GM19035 (cell line): Measurements from ENCODE around the gene SLC26A11.
"Not testable (repeated sequence)": the region's sequence is repeated elsewhere in the genome, so short reads cannot be mapped to it uniquely, and the experiment has no call there.

ENCODE experiments used
- ATAC-seq: cut with Tn5 transposase; IDR thresholded peaks from one replicate; pipeline ENCODE4 v1.9.1; 2021; ENCODE audit not compliant: unreplicated experiment

Gene SLC26A11

DNA sequence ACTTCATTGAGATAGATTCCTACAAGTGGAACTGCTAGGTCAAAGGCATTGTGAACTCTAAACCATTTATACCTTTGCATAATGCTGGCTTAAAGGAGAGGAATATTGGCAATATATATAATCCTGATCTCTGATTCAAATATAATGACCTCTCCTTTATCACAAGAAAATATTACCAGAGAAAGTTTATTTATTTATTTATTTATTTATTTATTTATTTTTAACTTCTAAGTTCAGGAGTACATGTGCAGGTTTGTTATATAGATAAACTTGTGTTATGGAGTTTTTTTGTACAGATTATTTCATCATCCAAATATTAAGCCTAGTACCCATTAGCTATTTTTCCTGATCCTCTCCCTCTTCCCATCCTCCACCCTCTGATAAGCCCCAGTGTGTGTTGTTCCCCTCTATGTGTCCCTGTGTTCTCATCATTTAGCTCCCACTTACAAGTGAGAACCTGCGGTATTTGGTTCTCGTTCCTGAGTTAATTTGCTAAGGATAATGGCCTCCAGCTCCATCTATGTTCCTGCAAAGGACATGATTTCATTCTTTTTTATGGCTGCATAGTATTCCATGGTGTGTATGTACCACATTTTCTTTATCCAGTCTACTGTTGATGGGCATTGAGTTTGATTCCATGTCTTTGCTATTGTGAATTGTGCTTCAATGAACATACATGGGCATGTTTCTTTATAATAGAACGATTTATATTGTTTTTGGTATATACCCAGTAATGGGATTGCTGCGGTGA is 79.3 kb downstream of the SLC26A11 start:
- ATAC-seq, result not testable (repeated sequence)

DNA sequence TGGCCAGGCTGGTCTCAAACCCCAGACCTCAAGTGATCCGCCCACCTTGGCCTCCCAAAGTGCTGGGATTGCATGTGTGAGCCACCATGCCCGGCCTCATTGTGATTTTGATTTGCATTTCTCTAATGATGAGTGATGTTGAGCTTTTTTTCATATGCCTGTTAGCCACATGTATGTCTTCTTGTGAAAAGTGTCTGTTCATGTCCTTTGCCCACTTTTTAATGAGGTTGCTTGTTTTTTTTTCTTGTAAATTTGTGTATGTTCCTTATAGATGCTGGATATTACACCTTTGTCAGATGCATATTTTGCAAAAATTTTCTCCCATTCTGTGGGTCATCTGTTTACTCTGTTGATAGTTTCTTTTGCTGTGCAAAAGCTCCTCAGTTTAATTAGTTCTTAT is 80.5 kb downstream of the SLC26A11 start:
- ATAC-seq, result not testable (repeated sequence)
